ENCODE measurements around the gene FGD2. TPM values are rescaled to one million over a fixed set of nuclear protein-coding genes. Genes with fewer than 3 reads are reported as not detected.
A peak's percentile ranks its signal among the peaks of the same experiment; 100 is the strongest.

Gene FGD2
- total and polyA plus RNA-seq, 4 donors = 20.4 to 76.7 (median 40.1) TPM

- DNase-seq (no peak), ATAC-seq (ENCODE audit: insufficient read depth, low FRiP score) (no peak)
- Histone ChIP-seq H3K4me1 (ENCODE audit: control insufficient read depth in 5 of 5, insufficient read depth in 5 of 5, low read length in 5 of 5) (peaks cover 0 to 7% (median 0%) of the 10 kb centered on the region in 5 donors), H3K36me3 (ENCODE audit: control insufficient read depth in 4 of 4, insufficient read depth in 4 of 4, low read length in 4 of 4) (no peaks in the 10 kb centered on the region), H3K9me3 (ENCODE audit: control insufficient read depth in 4 of 4, insufficient read depth in 3 of 4, low read length in 3 of 4) (no peaks in the 10 kb centered on the region), H3K27me3 (ENCODE audit: control insufficient read depth in 3 of 3, insufficient read depth in 3 of 3, low read length in 2 of 3) (no peaks in the 10 kb centered on the region), H3K4me3 (no peak overlapping the region), H3K27ac (ENCODE audit: low read depth in 1 of 2, low read length in 1 of 2) (no peak overlapping the region), H3K9ac (ENCODE audit: insufficient read depth in 1 of 2, low read length in 2 of 2) (no peak overlapping the region)
- no peak for TF ChIP-seq CTCF (IDR thresholded peaks at IDR 0.05; ENCODE audit: control extremely low read depth, extremely low read depth)
- 73 to 84% methylated on average over 11 of the region's 11 CpGs for WGBS, 2 donors
Measured at GRCh38 chr6:37077191-37077904, 71.9 kb downstream of the FGD2 start.

- H3K4me3 ChIP-seq = no peak overlapping the region
- H3K27ac ChIP-seq (ENCODE audit: low read depth in 1 of 2, low read length in 1 of 2) = no peak overlapping the region
- peaks cover 0 to 10% (median 0%) of the 10 kb centered on the region in 5 donors for H3K4me1 ChIP-seq (ENCODE audit: control insufficient read depth in 5 of 5, insufficient read depth in 5 of 5, low read length in 5 of 5)
- DNase-seq = peak; percentile 94 to 95 (median 95)
- no peak overlapping the region for H3K9ac ChIP-seq (ENCODE audit: insufficient read depth in 1 of 2, low read length in 2 of 2)
- TF ChIP-seq CTCF (IDR thresholded peaks at IDR 0.05; ENCODE audit: control extremely low read depth, extremely low read depth) = no peak
- ATAC-seq (ENCODE audit: insufficient read depth, low FRiP score) = peak; percentile 68
- no peaks in the 10 kb centered on the region for H3K27me3 ChIP-seq (ENCODE audit: control insufficient read depth in 3 of 3, insufficient read depth in 3 of 3, low read length in 2 of 3)
- 67 to 72% methylated on average over 12 of the region's 12 CpGs for WGBS, 2 donors
- H3K36me3 ChIP-seq (ENCODE audit: control insufficient read depth in 4 of 4, insufficient read depth in 4 of 4, low read length in 4 of 4) = no peaks in the 10 kb centered on the region
- no peaks in the 10 kb centered on the region for H3K9me3 ChIP-seq (ENCODE audit: control insufficient read depth in 4 of 4, insufficient read depth in 3 of 4, low read length in 3 of 4)
Measured at GRCh38 chr6:37077905-37078296, 72.4 kb downstream of the FGD2 start.

Other genes with a start within 250 kb of the FGD2 start
- 1 to 10 TPM; 3.2 to 5.2 TPM for gene CPNE5, start 166.2 kb upstream of the FGD2 start, total RNA-seq
- gene CPNE5, start 166.2 kb upstream of the FGD2 start, polyA plus RNA-seq = 1 to 10 TPM in 1 of 2 donors, under 1 TPM in 1; 0.93 to 4.3 TPM
- gene PPIL1, start 130.9 kb upstream of the FGD2 start, total RNA-seq = 10 to 100 TPM; 17.7 to 22.6 TPM
- 10 to 100 TPM; 12.3 to 30.2 TPM for gene PPIL1, start 130.9 kb upstream of the FGD2 start, polyA plus RNA-seq
- 10 to 100 TPM; 44.8 to 59.5 TPM for gene C6orf89, start 119.7 kb upstream of the FGD2 start, total RNA-seq
- gene C6orf89, start 119.7 kb upstream of the FGD2 start, polyA plus RNA-seq = 10 to 100 TPM; 22.9 to 34.0 TPM
- 1 to 10 TPM; 1.7 to 3.8 TPM for gene PI16, start 50.9 kb upstream of the FGD2 start, total RNA-seq
- 1 to 10 TPM in 1 of 2 donors, under 1 TPM in 1; 0.60 to 4.3 TPM for gene PI16, start 50.9 kb upstream of the FGD2 start, polyA plus RNA-seq
- 100 to 1,000 TPM; 133 to 210 TPM for gene MTCH1, start 19.5 kb upstream of the FGD2 start, total RNA-seq
- 100 to 1,000 TPM; 120 to 180 TPM for gene MTCH1, start 19.5 kb upstream of the FGD2 start, polyA plus RNA-seq
- 10 to 100 TPM; 43.2 to 56.2 TPM for gene PIM1, start 164.5 kb downstream of the FGD2 start, total RNA-seq
- 100 to 1,000 TPM in 1 of 2 donors, 10 to 100 TPM in 1; 47.7 to 108 TPM for gene PIM1, start 164.5 kb downstream of the FGD2 start, polyA plus RNA-seq